ENCODE measurements around the gene BET1L.

DNA sequence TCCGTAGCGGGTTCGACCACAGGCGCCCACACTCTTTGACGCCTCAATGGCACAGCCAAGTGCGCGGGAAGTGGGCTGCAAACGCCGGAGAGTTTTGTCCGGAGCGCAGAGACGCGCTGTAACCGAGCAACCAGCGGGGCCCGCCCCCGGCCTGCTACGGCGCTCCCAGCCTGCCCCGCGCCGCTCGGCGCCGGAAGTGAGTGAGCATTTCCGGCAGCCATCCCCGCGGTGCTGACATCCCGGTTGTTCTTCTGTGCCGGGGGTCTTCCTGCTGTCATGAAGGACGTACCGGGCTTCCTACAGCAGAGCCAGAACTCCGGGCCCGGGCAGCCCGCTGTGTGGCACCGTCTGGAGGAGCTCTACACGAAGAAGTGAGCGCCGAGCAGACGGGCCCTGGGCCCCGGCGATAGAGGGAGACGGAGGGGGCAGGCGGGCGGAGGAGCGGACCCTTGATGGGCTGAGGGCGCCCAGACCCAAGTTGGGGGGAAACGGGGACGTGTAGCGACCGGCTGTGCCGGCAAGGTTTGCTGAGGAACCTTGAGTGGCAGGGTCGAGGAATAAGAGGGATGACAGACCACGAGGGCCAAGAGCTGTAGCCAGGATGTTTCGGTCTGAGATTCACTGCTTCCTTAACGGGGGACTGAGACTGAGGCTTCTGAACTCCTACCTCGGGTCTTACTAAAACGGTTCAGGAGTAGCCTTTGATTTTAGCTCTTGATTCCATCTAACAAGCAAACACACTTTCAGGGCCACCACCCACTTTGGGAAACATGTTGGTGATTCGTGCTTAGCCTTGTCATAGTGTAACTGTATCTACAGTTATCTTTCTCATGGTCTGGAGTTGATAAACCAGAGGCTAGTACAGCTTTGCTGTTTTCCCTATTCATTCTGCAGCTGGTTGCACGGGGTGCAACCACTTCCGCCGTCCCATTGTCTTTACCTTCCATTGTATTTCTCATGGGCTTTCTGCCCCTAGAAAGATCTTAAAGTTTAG is 29.9 kb upstream of the BET1L start, which contains the start of gene PSMD13:
- TF ChIP-seq EZH2 (IDR thresholded peaks at IDR 0.05; ENCODE audit: insufficient read depth, poor library complexity, severe bottlenecking): no peak
- no peak for TF ChIP-seq EZH2phosphoT487 (IDR thresholded peaks at IDR 0.05; ENCODE audit: insufficient read depth, low read depth)

Data from GM23248 (cell line).